MM.1S (cell line): Measurements from ENCODE around the gene NXPH2.

ENCODE experiments used
- DNase-seq: peaks from one replicate; pipeline ENCODE4 v3.0.0-alpha.2; 2015
- H2AFZ ChIP-seq: fragments of 300-600 bp; sonication (generic); 2 replicates; pipeline ENCODE4 v1.6.0; 2016; ENCODE audit warnings: antibody characterized with exemption, low read length
- H3F3A ChIP-seq: fragments of 300-600 bp; sonication (generic); 2 replicates; pipeline ENCODE4 v1.6.1; 2016; ENCODE audit warnings: mild to moderate bottlenecking, antibody characterized with exemption, low read length, moderate library complexity, mixed read lengths; ENCODE audit not compliant: insufficient read depth
- H3K27ac ChIP-seq: fragments of 300-600 bp; sonication (generic); 2 replicates; pipeline ENCODE4 v1.5.1; 2016; ENCODE audit warnings: mild to moderate bottlenecking, low read length
- H3K27me3 ChIP-seq: fragments of 300-600 bp; sonication (generic); replicated peaks from 2 replicates; pipeline ENCODE4 v1.6.0; 2016; ENCODE audit warnings: low read length; ENCODE audit not compliant: insufficient read depth
- H3K36me3 ChIP-seq: fragments of 300-600 bp; sonication (generic); replicated peaks from 2 replicates; pipeline ENCODE4 v1.6.1; 2016; ENCODE audit warnings: mild to moderate bottlenecking, low read length, mixed read lengths; ENCODE audit not compliant: insufficient read depth
- H3K4me1 ChIP-seq: fragments of 300-600 bp; sonication (generic); 2 replicates; pipeline ENCODE4 v1.6.1; 2016; ENCODE audit warnings: low read length, mixed read lengths
- H3K4me2 ChIP-seq: fragments of 300-600 bp; sonication (generic); 2 replicates; pipeline ENCODE4 v1.6.0; 2016; ENCODE audit warnings: low read depth, low read length
- H3K4me3 ChIP-seq: fragments of 300-600 bp; sonication (generic); 2 replicates; pipeline ENCODE4 v1.5.1; 2016; ENCODE audit warnings: low read length, mixed read lengths
- H3K79me2 ChIP-seq: fragments of 300-600 bp; sonication (generic); 2 replicates; pipeline ENCODE4 v1.6.1; 2016; ENCODE audit warnings: mixed run types, low read length, mixed read lengths
- H3K9ac ChIP-seq: fragments of 300-600 bp; sonication (generic); 2 replicates; pipeline ENCODE4 v1.6.1; 2016; ENCODE audit warnings: low read length, mixed read lengths
- H3K9me2 ChIP-seq: fragments of 300-600 bp; sonication (generic); replicated peaks from 2 replicates; pipeline ENCODE4 v1.6.1; 2016; ENCODE audit warnings: mild to moderate bottlenecking, low read length, mixed read lengths; ENCODE audit not compliant: insufficient read depth
- H3K9me3 ChIP-seq: fragments of 300-600 bp; sonication (generic); replicated peaks from 2 replicates; pipeline ENCODE4 v1.6.1; 2016; ENCODE audit warnings: mild to moderate bottlenecking, low read length, mixed read lengths; ENCODE audit not compliant: insufficient read depth
- H4K20me1 ChIP-seq: fragments of 300-600 bp; sonication (generic); 2 replicates; pipeline ENCODE4 v1.6.1; 2016; ENCODE audit warnings: mild to moderate bottlenecking, low read length, moderate library complexity, mixed read lengths; ENCODE audit not compliant: insufficient read depth
- CTCF ChIP-seq: fragments of 300-600 bp; sonication (generic); IDR thresholded peaks from 2 replicates; pipeline ENCODE4 v1.5.1; 2016; ENCODE audit warnings: antibody characterized with exemption, low read length, mixed read lengths
- EZH2 ChIP-seq: fragments of 300-600 bp; sonication (generic); optimal IDR thresholded peaks from 2 replicates; pipeline ENCODE3; 2017; ENCODE audit warnings: low read depth, mild to moderate bottlenecking, antibody characterized with exemption, low read length, mixed read lengths
- EZH2phosphoT487 ChIP-seq: fragments of 300-600 bp; sonication (generic); IDR thresholded peaks from 2 replicates; pipeline ENCODE4 v1.6.1; 2018; ENCODE audit warnings: antibody characterized with exemption, low read length

Gene NXPH2

GRCh38 chr2:138766464-138766863 lies 13.7 kb downstream of the NXPH2 start:
- no peaks in the 10 kb centered on the region for H3K9me3 ChIP-seq
- no peak for TF ChIP-seq CTCF
- no peak for TF ChIP-seq EZH2
- no peak for TF ChIP-seq EZH2phosphoT487
- no peak overlapping the region for H3K27ac ChIP-seq
- H3K9ac ChIP-seq = no peak overlapping the region
- no peaks in the 10 kb centered on the region for H3K79me2 ChIP-seq
- no peaks in the 10 kb centered on the region for H3K27me3 ChIP-seq
- no peaks in the 10 kb centered on the region for H3K36me3 ChIP-seq
- H3K4me1 ChIP-seq = no peaks in the 10 kb centered on the region
- H3K4me2 ChIP-seq = no peak overlapping the region
- H4K20me1 ChIP-seq = no peaks in the 10 kb centered on the region
- H2AFZ ChIP-seq = no peak overlapping the region
- H3K4me3 ChIP-seq = no peak overlapping the region
- no peak for DNase-seq
- H3K9me2 ChIP-seq = no peaks in the 10 kb centered on the region
- no peaks in the 10 kb centered on the region for H3F3A ChIP-seq

- Histone ChIP-seq H3K4me2 (no peak overlapping the region), H3K79me2 (no peaks in the 10 kb centered on the region), H3K9me2 (no peaks in the 10 kb centered on the region), H3K4me1 (no peaks in the 10 kb centered on the region), H3K27me3 (no peaks in the 10 kb centered on the region), H3F3A (no peaks in the 10 kb centered on the region), H3K9me3 (no peaks in the 10 kb centered on the region), H2AFZ (no peak overlapping the region), H4K20me1 (no peaks in the 10 kb centered on the region), H3K4me3 (no peak overlapping the region), H3K27ac (no peak overlapping the region), H3K9ac (no peak overlapping the region), H3K36me3 (no peaks in the 10 kb centered on the region)
- no peak for DNase-seq
- TF ChIP-seq CTCF (no peak), EZH2phosphoT487 (no peak), EZH2 (no peak)
Observed at GRCh38 chr2:138763971-138764370, 16.2 kb downstream of the NXPH2 start.

GRCh38 chr2:138762533-138762932 lies 17.7 kb downstream of the NXPH2 start:
- Histone ChIP-seq H3K27me3 (no peaks in the 10 kb centered on the region), H2AFZ (no peak overlapping the region), H3K4me2 (no peak overlapping the region), H3K36me3 (no peaks in the 10 kb centered on the region), H4K20me1 (no peaks in the 10 kb centered on the region), H3K9me3 (no peaks in the 10 kb centered on the region), H3K9me2 (no peaks in the 10 kb centered on the region), H3K27ac (no peak overlapping the region), H3K9ac (no peak overlapping the region), H3K4me3 (no peak overlapping the region), H3K79me2 (no peaks in the 10 kb centered on the region), H3F3A (no peaks in the 10 kb centered on the region), H3K4me1 (no peaks in the 10 kb centered on the region)
- no peak for TF ChIP-seq EZH2phosphoT487
- DNase-seq = no peak

GRCh38 chr2:138760676-138761075 lies 19.5 kb downstream of the NXPH2 start:
- no peak overlapping the region for H2AFZ ChIP-seq
- H3K9ac ChIP-seq = no peak overlapping the region
- no peaks in the 10 kb centered on the region for H3K9me3 ChIP-seq
- no peaks in the 10 kb centered on the region for H3K79me2 ChIP-seq
- H3K36me3 ChIP-seq = no peaks in the 10 kb centered on the region
- no peaks in the 10 kb centered on the region for H4K20me1 ChIP-seq
- no peak for DNase-seq
- no peaks in the 10 kb centered on the region for H3F3A ChIP-seq
- no peak for TF ChIP-seq CTCF
- TF ChIP-seq EZH2 = no peak
- no peak for TF ChIP-seq EZH2phosphoT487
- no peaks in the 10 kb centered on the region for H3K9me2 ChIP-seq
- H3K27ac ChIP-seq = no peak overlapping the region
- no peaks in the 10 kb centered on the region for H3K4me1 ChIP-seq
- no peaks in the 10 kb centered on the region for H3K27me3 ChIP-seq
- no peak overlapping the region for H3K4me3 ChIP-seq
- no peak overlapping the region for H3K4me2 ChIP-seq
